H1 (cell line): Measurements from ENCODE around the gene HRH3. TPM values are rescaled to one million over a fixed set of nuclear protein-coding genes. Genes with fewer than 3 reads are reported as not detected.

Experiments used
- CTCF ChIA-PET: fragments of 300-600 bp; sonication (Branson Sonifier 250); formaldehyde crosslinking; loops from one replicate; lab custom pipeline; 2021; ENCODE audit not compliant: partially characterized antibody; lab: Charles Lee
- POLR2A ChIA-PET: fragments of 300-600 bp; sonication (Branson Sonifier 250); formaldehyde crosslinking; loops from one replicate; lab custom pipeline; 2021; ENCODE audit warnings: inconsistent platforms; ENCODE audit not compliant: partially characterized antibody; lab: Charles Lee
- DNase-seq, 2 experiments: peaks; one replicate each; pipeline versions ENCODE4 v3.0.0 to v3.0.0-alpha.2; 2010 to 2022; ENCODE audit warnings: low spot score in 2 of 2, low read depth in 1 of 2, mixed read lengths in 1 of 2
- FAIRE-seq: peaks from 2 replicates; lab custom pipeline; 2011; peaks lifted over from hg19 to GRCh38; lab: Jason Lieb, UNC
- H2AFZ ChIP-seq: 2 replicates; pipeline ENCODE4 v1.8.1; 2012; ENCODE audit warnings: low read length, inconsistent platforms
- H2AK5ac ChIP-seq: 2 replicates; pipeline ENCODE4 v1.6.1; 2013; ENCODE audit warnings: low read depth, low read length
- H2BK120ac ChIP-seq: replicated peaks from 2 replicates; pipeline ENCODE3; 2013; ENCODE audit warnings: low read depth, low read length, inconsistent platforms
- H2BK12ac ChIP-seq: 2 replicates; pipeline ENCODE4 v1.6.1; 2013; ENCODE audit warnings: low read depth, low read length
- H2BK15ac ChIP-seq: 2 replicates; pipeline ENCODE4 v1.6.1; 2013; ENCODE audit warnings: low read length
- H2BK20ac ChIP-seq: 2 replicates; pipeline ENCODE4 v1.6.1; 2013; ENCODE audit warnings: low read length
- H2BK5ac ChIP-seq: 2 replicates; pipeline ENCODE4 v1.6.1; 2013; ENCODE audit warnings: low read depth, low read length
- H3K14ac ChIP-seq: 2 replicates; pipeline ENCODE4 v1.6.1; 2013; ENCODE audit warnings: inconsistent platforms; ENCODE audit not compliant: insufficient read length
- H3K18ac ChIP-seq: 2 replicates; pipeline ENCODE4 v1.6.1; 2013; ENCODE audit warnings: low read length; ENCODE audit errors: extremely low read depth
- H3K23ac ChIP-seq: 2 replicates; pipeline ENCODE4 v1.6.1; 2013; ENCODE audit warnings: inconsistent platforms; ENCODE audit not compliant: insufficient read length
- H3K23me2 ChIP-seq: 2 replicates; pipeline ENCODE4 v1.6.1; 2013; ENCODE audit warnings: low read depth, low read length
- H3K27ac ChIP-seq: 2 replicates; pipeline ENCODE4 v1.6.1; 2011; ENCODE audit warnings: low read depth, low read length, inconsistent platforms
- H3K27me3 ChIP-seq, 4 experiments: replicated peaks in 1 of 4; 1 replicate in 1 of 4; 2 replicates in 3 of 4; pipeline versions ENCODE4 v1.6.1 to v1.8.1; 2011 to 2013; ENCODE audit warnings: low read length in 3 of 4, mild to moderate bottlenecking in 3 of 4, inconsistent platforms in 2 of 4, mixed read lengths in 2 of 4, moderate library complexity in 1 of 4; ENCODE audit not compliant: control insufficient read depth in 3 of 4, insufficient read depth in 3 of 4; ENCODE audit errors: extremely low read depth in 1 of 4
- H3K36me3 ChIP-seq, 4 experiments: 2 replicates each; pipeline versions ENCODE4 v1.6.1 to v1.8.1; 2011 to 2013; ENCODE audit warnings: mild to moderate bottlenecking in 4 of 4, low read length in 3 of 4, moderate library complexity in 2 of 4, control low read depth in 1 of 4, inconsistent platforms in 1 of 4; ENCODE audit not compliant: insufficient read depth in 4 of 4, control insufficient read depth in 2 of 4
- H3K4ac ChIP-seq: replicated peaks from 2 replicates; pipeline ENCODE3; 2013; ENCODE audit warnings: low read length, low read depth, mixed read lengths, inconsistent platforms; ENCODE audit not compliant: insufficient read length
- H3K4me1 ChIP-seq, 4 experiments: replicated peaks in 1 of 4; 1 replicate in 1 of 4; 2 replicates in 3 of 4; pipeline versions ENCODE4 v1.6.1 to v1.8.1; 2011 to 2013; ENCODE audit warnings: low read length in 3 of 4, inconsistent platforms in 2 of 4, mixed read lengths in 1 of 4; ENCODE audit not compliant: insufficient read depth in 4 of 4, control insufficient read depth in 3 of 4
- H3K4me2 ChIP-seq, 2 experiments: 2 replicates each; pipeline versions ENCODE4 v1.6.1 to v1.8.1; 2011 to 2013; ENCODE audit warnings: low read depth in 2 of 2, low read length in 2 of 2, control low read depth in 1 of 2, inconsistent platforms in 1 of 2, mild to moderate bottlenecking in 1 of 2; ENCODE audit not compliant: insufficient read depth in 1 of 2
- H3K4me3 ChIP-seq, 4 experiments: fragments of 200-600, 300-600 bp in 1 of 4; sonication (generic), shearing (Covaris generic), sonication (Bioruptor Twin) in 1 of 4; 2 replicates each; pipeline versions ENCODE4 v1.5.1 to v1.8.1; 2011 to 2016; ENCODE audit warnings: low read length in 4 of 4, low read depth in 3 of 4, control low read depth in 2 of 4, inconsistent platforms in 2 of 4, mild to moderate bottlenecking in 2 of 4, mixed read lengths in 1 of 4, moderate library complexity in 1 of 4; ENCODE audit not compliant: insufficient read depth in 2 of 4; ENCODE audit errors: extremely low read depth in 1 of 4
- H3K56ac ChIP-seq: replicated peaks from 2 replicates; pipeline ENCODE3; 2013; ENCODE audit warnings: low read depth, mild to moderate bottlenecking, mixed read lengths, low read length, inconsistent platforms; ENCODE audit not compliant: insufficient read length
- H3K79me1 ChIP-seq: 2 replicates; pipeline ENCODE4 v1.6.1; 2013; ENCODE audit warnings: low read depth, low read length, control low read depth
- H3K79me2 ChIP-seq, 2 experiments: 2 replicates each; pipeline versions ENCODE4 v1.6.1 to v1.8.1; 2012 to 2013; ENCODE audit warnings: low read length in 2 of 2, mild to moderate bottlenecking in 2 of 2, inconsistent platforms in 1 of 2; ENCODE audit not compliant: insufficient read depth in 2 of 2, control insufficient read depth in 1 of 2
- H3K9ac ChIP-seq, 4 experiments: replicated peaks in 1 of 4; 1 replicate in 1 of 4; 2 replicates in 3 of 4; pipeline versions ENCODE4 v1.6.1 to v1.8.1; 2011 to 2013; ENCODE audit warnings: low read depth in 3 of 4, low read length in 3 of 4, control low read depth in 2 of 4, mild to moderate bottlenecking in 2 of 4, moderate library complexity in 2 of 4, inconsistent platforms in 1 of 4; ENCODE audit errors: extremely low read depth in 1 of 4
- H3K9me3 ChIP-seq, 2 experiments: 2 replicates each; pipeline versions ENCODE4 v1.6.1 to v1.8.1; 2012 to 2013; ENCODE audit warnings: mild to moderate bottlenecking in 2 of 2, moderate library complexity in 2 of 2, control low read depth in 1 of 2, inconsistent platforms in 1 of 2, low read depth in 1 of 2, low read length in 1 of 2, mixed read lengths in 1 of 2; ENCODE audit not compliant: insufficient read depth in 2 of 2
- H4K20me1 ChIP-seq, 2 experiments: replicated peaks in 1 of 2; 2 replicates each; pipeline versions ENCODE3 to v1.8.1; 2011 to 2013; ENCODE audit warnings: inconsistent platforms in 2 of 2, low read length in 2 of 2, mild to moderate bottlenecking in 1 of 2; ENCODE audit not compliant: insufficient read depth in 2 of 2, control insufficient read depth in 1 of 2
- H4K5ac ChIP-seq: 2 replicates; pipeline ENCODE4 v1.6.1; 2013; ENCODE audit warnings: low read length, low read depth, mixed read lengths, inconsistent platforms; ENCODE audit not compliant: insufficient read length
- H4K8ac ChIP-seq: 2 replicates; pipeline ENCODE4 v1.8.0; 2013; ENCODE audit warnings: mild to moderate bottlenecking, moderate library complexity, low read length, inconsistent platforms; ENCODE audit not compliant: insufficient read depth; ENCODE audit errors: extremely low read depth
- H4K91ac ChIP-seq: replicated peaks from 2 replicates; pipeline ENCODE3; 2013; ENCODE audit warnings: low read length, mixed read lengths, inconsistent platforms; ENCODE audit not compliant: insufficient read length
- CBX5 ChIP-seq: fragments of 300-800, 300-1000 bp; sonication (generic); IDR thresholded peaks from 2 replicates; pipeline ENCODE4 v1.7.1; 2016; ENCODE audit warnings: antibody characterized with exemption, low read length, low read depth
- CEBPB ChIP-seq: IDR thresholded peaks from 2 replicates; pipeline ENCODE4 v1.6.1; 2012; ENCODE audit warnings: low read depth, low read length
- EP300 ChIP-seq, 2 experiments: IDR thresholded peaks; 1 replicate in 1 of 2; 2 replicates in 1 of 2; pipeline ENCODE4 v1.6.1; 2011 to 2012; ENCODE audit warnings: low read depth in 2 of 2, low read length in 2 of 2, mild to moderate bottlenecking in 2 of 2, borderline replicate concordance in 1 of 2, inconsistent platforms in 1 of 2, moderate library complexity in 1 of 2
- FOSL1 ChIP-seq: IDR thresholded peaks from 2 replicates; pipeline ENCODE4 v1.6.1; 2011; ENCODE audit warnings: mild to moderate bottlenecking, low read depth, low read length, moderate library complexity; ENCODE audit not compliant: insufficient read depth
- GABPA ChIP-seq: IDR thresholded peaks from 2 replicates; pipeline ENCODE4 v1.6.1; 2011; ENCODE audit warnings: mild to moderate bottlenecking, low read length, moderate library complexity, borderline replicate concordance; ENCODE audit not compliant: insufficient read depth
- GTF2F1 ChIP-seq: IDR thresholded peaks from 2 replicates; pipeline ENCODE4 v1.6.1; 2012; ENCODE audit warnings: low read depth, low read length, improper control_type of control experiment, borderline replicate concordance
- HDAC2 ChIP-seq, 2 experiments: fragments of 300-600 bp in 1 of 2; sonication (generic) in 1 of 2; IDR thresholded peaks; 2 replicates each; pipeline ENCODE4 v1.6.1; 2011 to 2012; ENCODE audit warnings: low read depth in 2 of 2, low read length in 2 of 2, mild to moderate bottlenecking in 2 of 2, moderate library complexity in 2 of 2, borderline replicate concordance in 1 of 2, inconsistent platforms in 1 of 2
- HDAC6 ChIP-seq: IDR thresholded peaks from one replicate; pipeline ENCODE4 v1.7.1; 2012; ENCODE audit warnings: low read depth, mild to moderate bottlenecking, inconsistent platforms, low read length, moderate library complexity
- KDM5A ChIP-seq: fragments of 200-600 bp; IDR thresholded peaks from 2 replicates; pipeline ENCODE4 v1.7.1; 2012; ENCODE audit warnings: mild to moderate bottlenecking, low read length, inconsistent platforms, mixed read lengths
- NRF1 ChIP-seq: IDR thresholded peaks from 2 replicates; pipeline ENCODE4 v1.6.1; 2011; ENCODE audit warnings: mild to moderate bottlenecking, low read depth, low read length, improper control_type of control experiment
- SP2 ChIP-seq: IDR thresholded peaks from 2 replicates; pipeline ENCODE4 v1.6.1; 2012; ENCODE audit warnings: mild to moderate bottlenecking, low read length, inconsistent platforms
- TAF1 ChIP-seq: IDR thresholded peaks from 2 replicates; pipeline ENCODE4 v1.6.1; 2011; ENCODE audit warnings: mild to moderate bottlenecking, low read depth, low read length
- TBP ChIP-seq: IDR thresholded peaks from 2 replicates; pipeline ENCODE4 v1.6.1; 2011; ENCODE audit warnings: low read depth, low read length, improper control_type of control experiment
- ZNF274 ChIP-seq: IDR thresholded peaks from 2 replicates; pipeline ENCODE4 v1.7.0; 2012; ENCODE audit warnings: low read length, borderline replicate concordance; ENCODE audit errors: extremely low read depth
- WGBS, 2 experiments: shearing (Covaris generic) in 1 of 2; methylation state at CpG; one replicate each; pipeline versions ENCODE4 v1.1.6 to v1.1.7; 2013 to 2015; ENCODE audit warnings: low lambda C conversion rate in 2 of 2, mixed read lengths in 2 of 2, inconsistent platforms in 1 of 2, low coverage in 1 of 2, missing lambda C conversion rate in 1 of 2; ENCODE audit not compliant: insufficient replicate concordance in 2 of 2, insufficient coverage in 1 of 2, insufficient read length in 1 of 2; ENCODE audit errors: extremely low coverage in 1 of 2, missing lambda C conversion rate in 1 of 2; 5-methylcytosine and 5-hydroxymethylcytosine counted together
- polyA plus RNA-seq, 7 experiments: library from polyadenylated mRNA; depleted of rRNA in 3 of 7; stranded (reverse) in 5 of 7; unstranded in 2 of 7; fragments of >200 nt in 5 of 7; fragments of 200-250 nt in 2 of 7; gene quantifications; 1 replicate in 5 of 7; 2 replicates in 1 of 7; 4 replicates in 1 of 7; pipeline versions ENCODE4 v1.2.1 to v1.2.3, GENCODE V29; 2011 to 2013; ENCODE audit warnings: missing spikeins in 2 of 7, mixed read lengths in 2 of 7
- total RNA-seq: library from RNA; stranded (reverse); fragmentation: NEBNext Ultra II Directional; extraction: Animal tissue kit (Norgen Biotek cat#: 25700); gene quantifications from 2 replicates; pipeline ENCODE4 v1.2.1, GENCODE V29; 2021

The HRH3 gene
- total and polyA plus RNA-seq, 2 of the 8 experiments (the other 6 are each of a cell fraction or from before 2014, with no cell fraction given) = 2.0 to 4.5 TPM

DNA sequence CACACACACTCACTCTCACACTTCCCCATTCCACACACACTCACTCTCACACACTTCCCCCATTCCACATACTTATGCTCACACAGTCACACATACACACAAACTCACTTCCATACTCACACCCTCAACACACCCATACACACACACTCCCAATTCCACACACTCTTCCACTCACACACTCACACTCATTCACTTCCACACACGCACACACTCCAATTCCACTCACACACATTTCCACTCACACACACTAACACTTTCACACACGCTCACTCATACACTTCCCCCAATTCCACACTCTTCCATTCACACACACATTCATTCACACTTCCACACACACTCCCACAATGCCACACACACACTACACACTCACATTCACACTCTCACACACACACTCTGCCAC, 10.2 kb upstream of the HRH3 start:
- no peak overlapping the region for H4K91ac ChIP-seq
- H2BK5ac ChIP-seq = no peak overlapping the region
- H3K9me3 ChIP-seq = peaks cover 0 to 5% of the 10 kb centered on the region in 2 experiments; a peak in 1 of 4 replicates
- no peak overlapping the region for H4K5ac ChIP-seq
- CTCF ChIA-PET = interaction anchor here (1.0 kb wide), 1 partner anchor 30 kb away, joined by 3 read pairs; no protein-coding TSS in a partner anchor
- peaks cover 0 to 15% of the 10 kb centered on the region in 2 experiments for H4K20me1 ChIP-seq
- H3K36me3 ChIP-seq = no peaks in the 10 kb centered on the region
- no peak overlapping the region for H3K9ac ChIP-seq
- H2BK12ac ChIP-seq = no peak overlapping the region
- no peak for DNase-seq
- H3K4me2 ChIP-seq = no peak overlapping the region
- no peak overlapping the region for H2BK120ac ChIP-seq
- H2BK20ac ChIP-seq = no peak overlapping the region
- H3K4me1 ChIP-seq = peaks cover 0 to 7% (median 5%) of the 10 kb centered on the region in 4 experiments; a peak in 5 of 7 replicates
- H3K27ac ChIP-seq = no peak overlapping the region
- H4K8ac ChIP-seq = no peak overlapping the region
- no peaks in the 10 kb centered on the region for H3K79me2 ChIP-seq
- H3K4me3 ChIP-seq = no peak overlapping the region
- peaks cover 18% of the 10 kb centered on the region for H3K23me2 ChIP-seq
- peak overlapping the region; percentile 94 for H3K56ac ChIP-seq
- FAIRE-seq = no peak
- POLR2A ChIA-PET = no interaction called here
- H3K4ac ChIP-seq = no peak overlapping the region
- H3K79me1 ChIP-seq = 0 out of 2 replicates have a peak, but pooled peaks cover 2% of the 10 kb centered on the region
- H3K14ac ChIP-seq = no peak overlapping the region
- no peak overlapping the region for H3K23ac ChIP-seq
- WGBS, 2 experiments = 90 to 100% methylated on average over 2 of the region's 2 CpGs
- H2BK15ac ChIP-seq = peak overlapping the region; percentile 36; the same call in 1 of the 2 replicates
- H3K18ac ChIP-seq = no peak overlapping the region
- peaks cover 0 to 9% (median 2%) of the 10 kb centered on the region in 4 experiments; a peak in 3 of 7 replicates for H3K27me3 ChIP-seq
- H2AFZ ChIP-seq = no peak overlapping the region
- H2AK5ac ChIP-seq = peak overlapping the region; percentile 89
- TF ChIP-seq EP300 (IDR thresholded peaks at IDR 0.05; ENCODE audit: borderline replicate concordance in 1 of 2, low read depth in 2 of 2, low read length in 2 of 2) (no peak), FOSL1 (no peak), CEBPB (no peak), TAF1 (no peak), CBX5 (no peak), KDM5A (no peak), NRF1 (no peak), GABPA (no peak), HDAC6 (no peak), GTF2F1 (no peak), HDAC2 (IDR thresholded peaks at IDR 0.05; ENCODE audit: borderline replicate concordance in 1 of 2, low read depth in 2 of 2, low read length in 2 of 2) (no peak), SP2 (no peak), TBP (no peak), ZNF274 (no peak)
